ENCODE results near the gene TDRD9. TPM values are rescaled to one million over a fixed set of nuclear protein-coding genes. Genes with fewer than 3 reads are reported as not detected.

TDRD9 gene
- total RNA-seq, 1 donor from 2014 or later, result 4.8 TPM

GRCh38 chr14:103899833-103900232 lies 28.4 kb upstream of the TDRD9 start:
- DNase-seq, result no peak
- Histone ChIP-seq H3K9me3 (replicated peaks) (no peaks in the 10 kb centered on the region), H3K4me1 (peaks cover 14% of the 10 kb centered on the region), H3K4me3 (no peak overlapping the region), H3K27ac (replicated peaks) (no peak overlapping the region), H3K36me3 (no peaks in the 10 kb centered on the region), H3K27me3 (ENCODE audit: low read depth) (no peaks in the 10 kb centered on the region)
- no peak for TF ChIP-seq CTCF (IDR thresholded peaks at IDR 0.05; ENCODE audit: borderline replicate concordance)
- intact Hi-C loops (cut with micrococcal nuclease), result no loop called here

- Histone ChIP-seq H3K27me3 (ENCODE audit: low read depth) (no peaks in the 10 kb centered on the region), H3K4me3 (no peak overlapping the region), H3K4me1 (peaks cover 9% of the 10 kb centered on the region), H3K9me3 (replicated peaks) (no peaks in the 10 kb centered on the region), H3K27ac (replicated peaks) (no peak overlapping the region), H3K36me3 (no peaks in the 10 kb centered on the region)
- intact Hi-C loops (cut with micrococcal nuclease), result no loop called here
- no peak for DNase-seq
- TF ChIP-seq CTCF (IDR thresholded peaks at IDR 0.05; ENCODE audit: borderline replicate concordance), result no peak
Observed at GRCh38 chr14:103904493-103905107, 23.7 kb upstream of the TDRD9 start.

GRCh38 chr14:103905842-103906456 lies 22.3 kb upstream of the TDRD9 start:
- Histone ChIP-seq H3K27ac (replicated peaks) (no peak overlapping the region), H3K27me3 (ENCODE audit: low read depth) (no peaks in the 10 kb centered on the region), H3K4me3 (no peak overlapping the region), H3K4me1 (peaks cover 18% of the 10 kb centered on the region), H3K9me3 (replicated peaks) (no peaks in the 10 kb centered on the region), H3K36me3 (peaks cover 2% of the 10 kb centered on the region)
- no peak for DNase-seq
- intact Hi-C loops (cut with micrococcal nuclease), result no loop called here
- no peak for TF ChIP-seq CTCF (IDR thresholded peaks at IDR 0.05; ENCODE audit: borderline replicate concordance)

- no peaks in the 10 kb centered on the region for H3K9me3 ChIP-seq (replicated peaks)
- TF ChIP-seq CTCF (IDR thresholded peaks at IDR 0.05; ENCODE audit: borderline replicate concordance), result no peak
- peaks cover 13% of the 10 kb centered on the region for H3K4me1 ChIP-seq
- intact Hi-C loops (cut with micrococcal nuclease), result no loop called here
- DNase-seq, result no peak
- peaks cover 28% of the 10 kb centered on the region for H3K36me3 ChIP-seq
- H3K27ac ChIP-seq (replicated peaks), result no peak overlapping the region
- no peaks in the 10 kb centered on the region for H3K27me3 ChIP-seq (ENCODE audit: low read depth)
- no peak overlapping the region for H3K4me3 ChIP-seq
Observed at GRCh38 chr14:103908580-103908979, 19.7 kb upstream of the TDRD9 start.

GRCh38 chr14:103909531-103910261 lies 18.6 kb upstream of the TDRD9 start:
- no peak for TF ChIP-seq CTCF (IDR thresholded peaks at IDR 0.05; ENCODE audit: borderline replicate concordance)
- peak overlapping the region; percentile 42 for H3K4me3 ChIP-seq

More at GRCh38 chr14:103909531-103910261, 18.6 kb upstream of the TDRD9 start:
- peaks cover 13% of the 10 kb centered on the region for H3K4me1 ChIP-seq
- no peaks in the 10 kb centered on the region for H3K27me3 ChIP-seq (ENCODE audit: low read depth)
- no peaks in the 10 kb centered on the region for H3K9me3 ChIP-seq (replicated peaks)
- no peak for DNase-seq
- intact Hi-C loops (cut with micrococcal nuclease), result loop anchor here (5.0 kb wide), 1 partner anchor 102 kb away; no protein-coding TSS in a partner anchor
- peak overlapping the region; percentile 78 for H3K27ac ChIP-seq (replicated peaks)
- H3K36me3 ChIP-seq, result peaks cover 39% of the 10 kb centered on the region
